Measurements from ENCODE around the gene ITSN1.
A peak's percentile ranks its signal among the peaks of the same experiment; 100 is the strongest.
"Not testable (repeated sequence)": the region's sequence is repeated elsewhere in the genome, so short reads cannot be mapped to it uniquely, and the experiment has no call there.

Gene ITSN1

DNA sequence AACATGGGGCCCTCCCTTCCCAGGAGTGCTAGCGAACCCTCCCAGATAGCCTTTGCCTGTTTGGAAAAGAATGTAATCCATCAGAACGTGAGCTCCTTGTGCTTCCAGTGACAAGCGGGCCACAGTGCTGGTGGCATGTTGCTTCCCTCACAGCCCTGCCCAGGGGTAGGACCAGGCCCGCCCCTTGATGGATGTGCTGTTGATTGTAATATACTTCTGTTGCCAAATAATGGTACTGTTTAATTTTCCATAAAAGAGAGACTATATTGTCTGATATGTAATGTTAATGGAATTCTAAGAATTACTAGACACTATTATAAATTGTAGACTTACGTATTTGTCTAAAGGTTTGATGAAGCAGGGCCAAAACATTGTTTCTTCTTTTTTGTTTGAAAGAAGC, 256.9 kb downstream of the ITSN1 start:
- no peak for DNase-seq

DNA sequence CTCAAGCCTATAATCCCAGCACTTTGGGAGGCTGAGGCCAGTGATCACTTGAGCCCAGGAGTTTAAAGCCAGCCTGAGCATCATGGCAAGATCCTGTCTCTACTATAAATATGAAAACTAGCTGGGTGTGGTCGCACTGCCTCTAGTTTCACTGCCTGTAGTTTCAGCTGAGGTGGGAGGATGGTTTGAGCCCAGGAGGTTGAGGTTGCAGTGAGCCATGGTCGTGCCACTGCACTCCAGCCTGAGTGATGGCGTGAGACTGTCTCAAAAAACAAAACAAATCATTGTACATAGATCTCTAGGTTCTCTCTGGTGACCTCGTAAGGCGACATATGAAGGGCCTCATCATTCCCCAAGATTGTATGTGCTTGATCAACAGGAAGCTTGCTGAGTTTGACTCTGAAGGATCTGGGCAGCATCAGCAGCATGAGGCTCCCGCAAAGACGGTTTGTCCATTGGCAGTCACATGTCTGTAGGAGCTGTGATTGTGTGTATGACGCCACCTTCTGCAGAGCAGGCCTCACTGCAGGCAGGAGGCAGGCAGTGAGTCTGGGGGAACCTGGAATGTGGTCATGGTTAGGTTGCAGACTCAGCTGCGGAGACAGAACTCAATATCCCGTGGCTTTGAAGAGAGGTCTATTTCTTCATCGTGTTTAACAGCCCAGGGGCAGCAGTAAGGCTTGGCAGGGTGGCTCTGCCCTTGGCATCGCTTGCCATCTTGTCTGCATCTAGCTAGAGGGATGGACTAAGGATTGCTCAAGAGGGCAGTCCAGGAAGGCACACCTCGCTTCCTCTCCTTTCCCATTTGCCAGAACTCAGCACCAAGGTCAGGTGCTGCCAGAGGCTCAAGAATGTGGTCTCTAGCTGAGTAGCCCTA, 259.3 kb downstream of the ITSN1 start:
- peak; percentile 78 for DNase-seq

DNA sequence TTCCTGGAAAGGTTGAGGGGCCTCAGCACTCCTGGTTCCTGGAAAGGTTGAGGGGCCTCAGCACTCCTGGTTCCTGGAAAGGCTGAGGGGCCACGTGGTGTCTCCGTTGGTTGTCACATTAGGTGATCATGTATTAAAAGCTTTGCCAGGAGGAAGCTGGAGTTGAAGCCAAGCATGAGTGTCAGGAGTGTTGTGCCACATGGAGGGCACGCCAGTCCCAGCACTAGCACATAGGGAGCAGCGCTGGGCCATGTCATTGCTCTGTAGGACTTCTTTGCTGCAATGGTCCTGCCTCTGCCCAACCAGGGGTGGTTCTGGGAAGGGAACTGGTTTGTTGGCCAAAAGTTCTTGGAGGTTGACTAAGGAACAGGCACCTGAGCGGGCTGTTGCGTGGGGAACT, 260.0 kb downstream of the ITSN1 start:
- no peak for DNase-seq

DNA sequence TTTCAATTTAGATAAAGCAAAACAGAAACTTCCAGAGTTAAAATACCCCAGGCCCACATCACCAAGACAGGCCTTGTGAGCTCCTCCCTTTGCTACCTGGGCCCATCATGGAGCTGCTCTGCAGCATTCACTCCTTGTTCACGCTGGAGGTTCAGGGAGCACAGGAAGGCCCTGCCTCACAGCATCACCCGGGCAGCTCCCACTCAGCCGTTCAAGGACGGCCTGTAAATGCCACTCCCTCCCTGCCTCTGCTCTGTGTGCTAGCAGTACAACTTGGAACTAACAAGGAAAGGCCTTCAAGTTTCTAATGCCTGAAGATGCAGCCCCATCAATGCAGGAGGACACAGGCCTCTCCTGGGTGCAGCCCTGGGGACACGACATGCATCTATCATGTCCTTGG, 261.7 kb downstream of the ITSN1 start:
- DNase-seq = no peak

DNA sequence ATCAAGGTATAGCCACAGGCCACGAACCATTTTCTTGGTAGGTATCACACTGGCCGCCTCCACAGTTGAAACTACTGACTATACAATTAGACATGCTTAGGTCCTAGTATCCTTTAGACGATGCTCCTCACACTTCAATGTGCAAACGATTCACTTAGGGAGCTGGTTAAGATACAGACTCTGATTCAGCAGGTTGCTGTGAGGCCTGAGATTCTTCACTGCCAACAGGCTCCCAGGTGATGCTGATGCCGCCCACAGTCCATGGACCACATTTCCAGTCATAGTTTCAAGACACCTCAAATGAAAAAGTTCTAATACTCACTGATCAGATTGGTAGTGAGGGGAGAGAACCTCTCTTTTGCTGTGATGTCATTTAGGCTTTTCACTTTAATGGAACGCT, 266.5 kb downstream of the ITSN1 start:
- no peak for DNase-seq

DNA sequence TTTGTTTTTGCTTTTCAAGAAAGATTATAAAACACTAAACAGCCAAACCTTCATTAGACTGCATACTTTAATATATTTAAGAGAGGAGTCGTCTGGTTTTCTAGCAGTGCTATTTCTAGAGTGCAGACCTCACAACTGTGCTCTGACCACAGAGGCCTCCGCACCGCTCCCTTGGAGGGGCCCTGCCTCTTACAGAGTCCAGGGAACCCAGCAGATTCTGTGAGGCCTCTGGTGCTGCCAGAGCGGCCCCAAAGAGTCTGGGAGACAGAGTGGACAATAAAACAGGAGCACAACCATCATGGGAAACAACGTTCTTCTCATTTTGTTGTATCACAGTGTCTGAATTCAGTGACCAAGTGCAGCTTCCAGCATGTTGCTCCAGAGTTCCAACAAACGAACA, 267.5 kb downstream of the ITSN1 start:
- DNase-seq = no peak

DNA sequence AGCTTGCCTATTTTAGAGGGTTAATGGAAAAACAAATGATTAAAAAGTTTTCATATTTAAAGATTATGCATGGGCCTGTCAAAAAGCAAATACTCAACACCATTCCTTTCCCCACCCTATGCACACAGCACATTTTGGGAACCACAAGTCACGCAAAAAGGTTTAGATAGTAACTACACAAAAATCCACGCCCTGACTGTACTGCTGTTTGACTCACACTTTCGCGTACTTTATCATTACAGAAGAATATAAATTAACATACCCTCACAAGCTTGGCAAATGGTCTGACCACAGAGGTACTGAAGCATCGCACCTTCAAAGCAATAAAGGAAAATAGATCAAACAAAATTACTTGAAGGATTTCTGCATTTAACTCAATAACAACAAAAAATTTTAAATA, 271.9 kb downstream of the ITSN1 start:
- no peak for DNase-seq

DNA sequence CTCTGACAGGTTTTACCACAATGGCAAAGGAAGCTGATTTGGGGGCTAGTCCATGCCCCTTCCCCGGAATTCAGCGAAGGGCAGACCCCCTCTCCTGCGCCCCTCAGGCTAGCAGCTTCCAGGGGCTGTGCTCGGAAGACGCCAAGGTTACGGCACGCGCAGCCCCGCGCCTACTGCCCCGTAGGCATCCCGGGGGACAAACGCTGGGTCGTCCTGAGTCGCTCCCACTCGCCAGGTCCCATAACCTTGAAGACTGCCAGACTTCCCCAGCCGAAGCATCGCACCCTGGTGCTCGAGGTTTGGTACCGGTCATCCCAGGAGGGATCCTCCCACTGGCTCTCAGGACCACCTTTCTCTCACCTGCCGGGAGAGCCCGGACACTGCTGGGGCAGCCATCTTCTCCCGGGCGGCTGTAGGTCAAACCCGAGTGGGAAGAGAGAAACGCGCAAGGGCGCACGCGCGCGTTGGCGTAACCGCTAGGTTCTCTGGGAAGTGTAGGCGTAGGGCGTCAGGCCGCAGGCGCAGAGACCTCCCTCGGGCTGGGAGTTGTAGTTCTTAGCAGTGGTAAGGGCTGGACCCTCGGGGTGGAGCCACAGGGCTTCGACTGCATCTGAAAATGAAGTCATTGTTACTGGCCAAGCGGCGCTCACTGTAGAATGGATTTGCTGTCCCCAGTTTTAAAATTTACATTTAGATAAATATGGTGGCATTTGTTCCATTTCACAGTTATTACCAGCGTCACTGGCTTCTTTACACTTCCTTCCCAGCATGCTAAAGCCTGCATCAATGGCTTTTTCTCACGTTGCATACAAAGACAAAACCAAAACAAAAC, 273.3 kb downstream of the ITSN1 start, which contains the start of gene ATP5PO:
ATP5PO (minus strand) TSS at position 437 of the 832 bp plus-strand sequence; CDS start at position 396, 41 bp downstream.
- DNase-seq = peak; percentile 99

DNA sequence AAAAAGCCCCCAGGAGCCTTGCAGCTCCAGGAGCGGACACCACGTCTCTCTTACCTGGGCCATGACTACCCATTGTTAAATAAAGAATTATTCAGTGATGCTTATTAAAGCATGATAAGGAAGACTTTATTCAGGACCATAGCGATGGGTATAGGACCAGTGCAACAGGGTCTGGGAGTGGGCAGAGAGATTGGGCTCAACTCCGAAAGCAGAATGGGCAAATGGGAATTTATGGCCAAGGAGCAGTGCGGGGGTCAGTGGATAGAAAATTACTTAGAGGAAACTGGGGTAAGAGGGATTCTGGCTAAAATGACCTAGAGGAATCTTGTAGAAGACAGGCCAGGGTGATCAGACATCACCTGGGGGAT, 273.9 kb downstream of the ITSN1 start:
- no peak for DNase-seq

DNA sequence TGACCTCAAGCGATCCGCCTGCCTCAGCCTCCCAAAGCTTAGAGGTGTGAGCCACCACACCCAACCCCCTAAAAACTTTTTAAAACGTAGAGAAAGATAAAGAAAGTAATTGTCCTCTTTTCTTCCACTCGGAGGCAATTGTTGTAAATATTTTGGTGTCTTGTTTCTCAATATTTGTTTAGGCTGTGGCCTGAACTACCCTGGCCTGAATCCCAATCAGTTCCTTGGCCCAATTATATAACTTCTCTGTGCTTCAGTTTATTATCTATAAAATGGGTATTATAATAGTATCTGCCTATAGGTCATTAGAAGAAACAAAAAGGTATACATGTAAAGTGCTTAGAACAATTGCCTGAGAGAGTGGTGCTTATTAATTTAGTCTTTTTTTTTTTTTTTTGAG, 275.1 kb downstream of the ITSN1 start:
- no peak for DNase-seq

DNA sequence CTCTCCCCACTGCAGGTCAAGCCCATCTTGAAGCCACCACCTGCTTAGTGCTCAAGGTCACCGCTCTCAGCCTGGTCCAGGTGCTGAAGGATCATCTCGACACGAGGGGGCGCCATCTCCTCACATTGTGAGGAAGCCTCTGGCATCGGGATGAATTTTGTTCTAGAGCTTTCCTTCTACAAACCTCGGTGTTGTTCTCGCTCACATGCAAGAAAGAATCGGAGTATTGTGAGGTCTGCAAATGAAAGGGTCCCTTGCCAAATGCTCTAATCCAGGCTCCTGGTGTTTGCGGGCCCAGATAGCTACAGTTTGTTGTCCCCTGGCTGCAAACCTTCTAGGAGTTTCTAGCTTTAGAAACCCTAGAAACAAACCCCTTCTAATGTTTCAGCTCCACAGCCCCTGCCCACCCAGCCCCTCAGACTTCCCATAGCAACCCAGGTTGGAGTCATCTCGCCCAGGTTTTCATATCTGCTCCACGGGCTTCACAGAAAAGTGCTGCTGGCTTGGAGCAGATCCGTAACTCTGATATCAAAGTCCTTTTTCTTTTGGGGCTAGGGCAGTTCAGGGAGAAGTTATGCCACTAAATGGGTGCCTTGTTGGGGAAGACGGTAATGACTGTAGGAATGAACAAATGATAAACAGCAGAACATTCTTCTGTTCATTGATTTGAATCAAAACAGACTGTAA, 281.9 kb downstream of the ITSN1 start:
- peak; percentile 91 for DNase-seq

DNA sequence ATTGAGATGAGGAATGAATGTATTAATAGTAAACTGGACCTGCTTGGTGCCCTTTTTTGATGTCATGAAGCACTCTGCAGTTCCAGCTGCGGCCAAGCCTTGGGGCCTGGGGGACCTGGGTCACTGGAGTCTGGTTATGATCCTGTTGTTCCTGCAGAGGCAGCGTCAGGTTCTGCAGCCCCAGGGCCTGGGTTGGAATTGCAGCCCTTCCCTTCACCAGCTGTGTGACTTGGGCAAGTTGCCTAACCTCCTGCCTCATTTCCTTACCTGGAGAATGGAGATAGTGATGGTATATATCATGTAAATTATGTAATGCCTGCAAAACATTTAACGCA, 282.4 kb downstream of the ITSN1 start:
- peak; percentile 27 for DNase-seq

DNA sequence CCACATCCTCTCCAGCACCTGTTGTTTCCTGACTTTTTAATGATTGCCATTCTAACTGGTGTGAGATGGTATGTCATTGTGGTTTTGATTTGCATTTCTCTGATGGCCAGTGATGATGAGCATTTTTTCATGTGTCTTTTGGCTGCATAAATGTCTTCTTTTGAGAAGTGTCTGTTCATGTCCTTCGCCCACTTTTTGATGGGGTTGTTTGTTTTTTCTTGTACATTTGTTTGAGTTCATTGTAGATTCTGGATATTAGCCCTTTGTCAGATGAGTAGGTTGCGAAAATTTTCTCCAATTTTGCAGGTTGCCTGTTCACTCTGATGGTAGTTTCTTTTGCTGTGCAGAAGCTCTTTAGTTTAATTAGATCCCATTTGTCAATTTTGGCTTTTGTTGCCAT, 283.9 kb downstream of the ITSN1 start:
- DNase-seq = not testable (repeated sequence)

DNA sequence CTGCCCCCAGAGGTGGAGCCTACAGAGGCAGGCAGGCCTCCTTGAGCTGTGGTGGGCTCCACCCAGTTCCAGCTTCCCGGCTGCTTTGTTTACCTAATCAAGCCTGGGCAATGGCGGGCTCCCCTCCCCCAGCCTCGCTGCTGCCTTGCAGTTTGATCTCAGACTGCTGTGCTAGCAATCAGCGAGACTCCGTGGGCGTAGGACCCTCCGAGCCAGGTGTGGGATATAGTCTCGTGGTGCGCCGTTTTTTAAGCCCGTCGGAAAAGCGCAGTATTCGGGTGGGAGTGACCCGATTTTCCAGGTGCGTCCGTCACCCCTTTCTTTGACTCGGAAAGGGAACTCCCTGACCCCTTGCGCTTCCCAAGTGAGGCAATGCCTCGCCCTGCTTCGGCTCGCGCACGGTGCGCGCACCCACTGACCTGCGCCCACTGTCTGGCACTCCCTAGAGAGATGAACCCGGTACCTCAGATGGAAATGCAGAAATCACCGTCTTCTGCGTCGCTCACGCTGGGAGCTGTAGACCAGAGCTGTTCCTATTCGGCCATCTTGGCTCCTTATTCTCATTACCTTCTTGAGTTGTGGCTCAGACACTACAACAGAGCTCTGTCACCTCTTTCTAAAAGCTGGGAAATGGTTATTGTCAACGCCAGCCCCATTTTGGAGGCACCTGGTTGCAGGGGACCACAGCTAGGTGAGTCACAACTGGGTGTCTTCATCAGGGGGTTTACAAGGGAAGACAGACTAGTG, 288.9 kb downstream of the ITSN1 start:
- peak; percentile 59 for DNase-seq

DNA sequence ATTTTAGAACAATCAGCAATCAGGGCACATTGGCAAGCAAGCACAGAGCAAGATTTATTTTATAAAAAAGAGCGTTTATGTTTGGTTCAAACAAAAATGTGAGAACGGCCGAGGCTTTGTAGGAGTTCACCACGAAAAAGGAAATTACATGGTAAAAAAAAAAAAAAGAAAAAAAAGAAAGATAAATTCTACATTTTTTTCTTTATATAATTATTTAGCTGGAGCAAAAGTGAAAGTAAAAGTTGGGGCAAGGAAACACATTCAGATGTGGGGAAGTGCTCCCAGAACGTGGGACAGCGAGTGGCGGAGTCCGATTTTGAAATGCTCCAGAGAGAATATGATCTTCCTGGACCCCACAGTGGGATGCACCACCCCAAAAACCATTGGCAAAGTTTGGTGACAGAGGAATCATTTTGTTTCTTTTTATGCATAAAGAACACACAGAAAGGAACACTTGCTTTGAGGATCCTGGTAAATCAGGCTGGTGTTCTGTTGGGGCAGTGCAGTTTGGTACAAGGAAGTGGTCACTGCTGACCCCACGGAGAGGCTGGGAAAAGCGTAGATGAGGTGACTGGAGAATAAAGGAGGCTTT, 289.6 kb downstream of the ITSN1 start:
- no peak for DNase-seq

DNA sequence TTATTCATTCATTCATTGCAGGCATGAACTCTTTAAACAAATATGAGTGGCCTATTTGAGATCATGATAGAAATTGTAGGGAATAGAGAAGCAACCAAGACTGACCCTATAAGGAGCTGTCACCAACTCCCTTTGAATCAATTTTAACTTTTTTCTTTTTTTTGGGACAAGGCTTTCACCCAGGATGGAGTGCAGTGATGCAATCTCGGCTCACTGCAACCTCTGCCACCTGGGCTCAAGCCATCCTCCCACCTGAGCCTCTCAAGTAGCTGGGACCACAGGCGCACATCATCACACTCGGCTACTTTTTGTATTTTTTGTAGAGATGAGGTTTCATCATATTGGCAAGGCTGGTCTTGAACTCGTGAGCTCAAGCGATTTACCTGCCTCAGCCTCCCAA, 290.4 kb downstream of the ITSN1 start:
- no peak for DNase-seq

DNA sequence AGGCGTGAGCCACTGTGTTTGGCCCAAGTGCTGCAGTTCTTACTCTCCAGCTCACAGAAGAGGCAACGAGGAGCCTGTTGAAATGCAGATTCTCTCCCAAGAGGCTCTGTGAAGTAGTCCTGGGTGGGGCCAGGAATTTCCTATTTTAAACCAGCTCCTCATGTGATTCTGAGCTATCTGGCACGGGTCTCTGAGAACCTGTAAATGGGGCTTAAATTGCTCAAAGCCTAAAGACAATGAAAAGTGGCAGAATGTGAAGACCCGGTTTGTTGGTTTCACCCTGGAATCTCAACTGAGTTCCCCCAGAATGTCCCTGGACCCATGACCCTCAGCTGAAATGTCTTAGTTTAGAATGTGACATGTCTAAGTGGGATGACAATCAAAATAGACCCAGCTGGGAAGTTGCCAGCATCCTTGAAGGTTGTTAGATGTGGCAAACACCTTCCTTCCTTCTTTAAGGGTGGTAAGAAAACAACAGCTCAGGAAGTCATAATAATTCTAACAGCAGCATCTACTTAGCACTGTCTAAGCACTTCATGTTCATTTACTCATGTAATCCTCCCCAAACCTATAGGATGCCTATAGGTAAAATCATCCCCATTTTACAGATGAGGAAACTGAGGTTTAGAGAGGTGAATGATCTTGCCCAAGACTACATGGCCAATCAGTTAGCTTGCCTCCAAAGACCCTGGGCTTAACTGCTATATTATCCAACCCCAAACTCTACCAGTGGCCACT, 294.2 kb downstream of the ITSN1 start:
- DNase-seq = no peak

DNA sequence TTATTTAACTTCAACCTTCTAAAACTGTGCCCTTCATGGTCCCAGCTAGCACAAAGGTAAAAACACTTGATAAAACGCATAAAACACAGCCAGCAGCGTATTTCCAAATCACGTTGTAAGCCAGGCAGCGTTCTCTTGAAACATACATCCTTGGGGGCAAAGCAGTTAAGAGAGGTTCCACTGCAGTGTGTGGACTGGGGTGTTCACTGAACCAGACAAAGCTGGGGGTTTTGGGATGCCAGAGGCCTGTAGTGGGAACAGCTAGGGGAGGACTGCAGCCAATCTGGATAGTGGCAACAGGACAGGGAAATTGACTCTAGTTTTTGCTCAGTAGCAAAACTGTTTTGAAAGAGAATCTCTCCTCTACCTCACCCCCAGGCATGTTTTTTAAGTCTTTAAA, 294.8 kb downstream of the ITSN1 start:
- DNase-seq = no peak

DNA sequence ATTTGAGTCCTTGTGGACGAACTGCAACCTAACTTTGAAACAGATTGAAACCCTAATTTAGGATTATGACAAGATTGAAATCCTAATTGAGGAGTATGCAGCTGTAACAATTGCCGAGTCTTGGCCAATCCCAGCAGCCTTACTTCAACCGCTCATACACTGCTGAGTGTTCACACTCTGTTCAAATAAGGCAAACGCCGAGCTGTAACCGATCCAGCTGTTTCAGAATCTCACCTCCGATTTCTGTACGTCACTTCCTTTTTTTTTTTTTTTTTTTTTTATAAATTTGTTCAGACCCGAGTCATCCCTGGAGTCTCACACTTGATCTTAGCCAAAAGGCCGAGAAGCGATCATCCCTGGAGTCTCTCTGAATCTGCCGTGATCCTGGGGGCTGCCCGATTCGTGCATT, 295.6 kb downstream of the ITSN1 start:
- DNase-seq = no peak

DNA sequence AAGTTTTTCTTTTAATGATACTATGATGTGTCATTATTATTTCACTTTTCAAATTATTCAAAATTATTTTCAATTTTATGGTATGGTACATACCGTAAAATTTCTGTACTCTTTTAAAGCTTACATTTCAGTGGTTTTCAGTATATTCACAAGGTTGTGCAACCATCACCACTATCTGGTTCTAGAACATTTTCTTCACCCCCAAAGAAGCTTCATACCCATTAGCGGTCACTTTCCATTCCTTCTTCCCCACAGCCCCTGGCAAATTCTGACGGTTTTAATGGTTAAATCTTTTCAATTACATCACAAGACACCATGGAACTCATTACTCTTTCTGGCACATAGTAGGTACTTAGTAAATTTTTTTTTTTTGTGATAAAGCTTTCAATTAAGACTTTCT, 296.1 kb downstream of the ITSN1 start:
- DNase-seq = no peak

DNA sequence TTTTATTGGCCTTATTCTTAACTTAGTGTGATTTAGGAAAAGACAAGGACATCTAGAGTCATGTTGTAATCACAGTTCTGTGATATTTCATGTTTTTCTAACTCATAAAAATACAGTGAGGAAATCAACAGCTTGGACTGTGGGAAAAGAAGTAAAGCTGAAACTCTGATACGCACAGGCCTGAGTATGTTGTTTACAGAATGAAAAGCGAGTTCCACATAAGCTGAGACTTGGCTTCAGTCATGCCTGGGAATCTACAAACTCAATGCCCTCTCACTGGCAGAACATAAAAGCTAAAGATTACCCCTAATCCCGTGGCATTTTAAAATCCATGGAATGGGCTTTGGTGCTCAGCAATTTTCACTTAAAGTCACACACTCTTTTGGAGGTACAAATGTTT, 296.9 kb downstream of the ITSN1 start:
- DNase-seq = no peak
